ENCODE measurements around the gene KLK8.
A peak's percentile ranks its signal among the peaks of the same experiment; 100 is the strongest.
"Not testable (repeated sequence)": the region's sequence is repeated elsewhere in the genome, so short reads cannot be mapped to it uniquely, and the experiment has no call there.

KLK8 gene

DNA sequence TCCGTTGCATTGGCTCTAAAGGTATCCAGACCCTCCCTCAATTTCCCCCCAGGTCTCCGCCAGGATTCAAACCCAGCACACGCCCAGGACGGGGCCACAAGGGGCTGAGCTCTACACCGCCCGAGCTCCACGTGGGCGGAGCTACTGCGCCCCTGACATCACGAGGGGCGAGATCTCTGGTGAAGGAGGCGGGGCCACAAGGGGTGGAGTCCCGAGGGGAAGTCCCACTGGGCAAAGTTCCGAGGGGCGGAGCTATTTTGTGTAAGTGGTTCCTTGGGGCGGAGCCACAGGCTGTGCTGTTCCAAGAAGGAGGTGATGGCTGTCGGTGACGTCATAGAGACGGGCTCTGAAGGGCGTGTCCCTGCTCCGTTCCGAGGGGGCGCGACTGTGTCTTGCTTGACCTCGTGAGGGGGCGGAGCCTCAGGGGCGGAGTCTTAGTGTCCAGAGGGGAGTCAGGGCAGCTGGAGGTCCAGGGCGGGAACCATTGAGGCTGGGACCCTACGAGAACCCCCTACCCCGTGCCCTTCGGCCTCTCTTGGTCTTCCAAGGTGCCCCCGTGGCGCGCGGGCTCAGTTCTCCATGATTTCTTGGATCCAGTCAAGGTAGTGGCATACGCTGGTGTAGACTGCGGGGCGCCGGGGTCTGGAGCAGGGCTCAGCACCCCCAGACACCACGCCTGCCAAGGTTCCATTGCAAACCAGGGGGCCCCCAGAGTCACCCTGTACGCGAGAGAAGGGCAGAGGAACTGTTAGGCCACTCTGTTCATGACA is 1.3 kb upstream of the KLK8 start:
- Histone ChIP-seq H3K9ac (ENCODE audit: low read depth, low read length) (no peak overlapping the region), H3K4me3 (ENCODE audit: low read length) (peak overlapping the region; percentile 33; the same call in 1 of the 2 replicates), H3K27ac (ENCODE audit: low read length) (no peak overlapping the region), H3K4me1 (ENCODE audit: insufficient read depth, low read length) (peaks cover 3% of the 10 kb centered on the region; the same call in 1 of the 2 replicates), H3K36me3 (ENCODE audit: insufficient read depth, low read depth, low read length) (no peaks in the 10 kb centered on the region), H3K9me3 (ENCODE audit: insufficient read depth, low read depth, low read length) (no peaks in the 10 kb centered on the region), H3K27me3 (ENCODE audit: insufficient read depth, low read length) (no peaks in the 10 kb centered on the region)

GRCh38 chr19:51002089-51002532 is 707 bp upstream of the KLK8 start:
- peak overlapping the region; percentile 33; the same call in 1 of the 2 replicates for H3K4me3 ChIP-seq (ENCODE audit: low read length)
- no peak overlapping the region for H3K27ac ChIP-seq (ENCODE audit: low read length)
- no peaks in the 10 kb centered on the region for H3K9me3 ChIP-seq (ENCODE audit: insufficient read depth, low read depth, low read length)
- H3K27me3 ChIP-seq (ENCODE audit: insufficient read depth, low read length) = 0 out of 2 replicates have a peak, but pooled peaks cover 2% of the 10 kb centered on the region
- no peak overlapping the region for H3K9ac ChIP-seq (ENCODE audit: low read depth, low read length)
- H3K4me1 ChIP-seq (ENCODE audit: insufficient read depth, low read length) = peaks cover 3% of the 10 kb centered on the region; the same call in 1 of the 2 replicates
- no peaks in the 10 kb centered on the region for H3K36me3 ChIP-seq (ENCODE audit: insufficient read depth, low read depth, low read length)

- no peak overlapping the region for H3K27ac ChIP-seq (ENCODE audit: low read length)
- H3K36me3 ChIP-seq (ENCODE audit: insufficient read depth, low read depth, low read length) = no peaks in the 10 kb centered on the region
- peaks cover 3% of the 10 kb centered on the region; the same call in 1 of the 2 replicates for H3K4me1 ChIP-seq (ENCODE audit: insufficient read depth, low read length)
- no peak overlapping the region; the same call in 1 of the 2 replicates for H3K4me3 ChIP-seq (ENCODE audit: low read length)
- no peaks in the 10 kb centered on the region for H3K9me3 ChIP-seq (ENCODE audit: insufficient read depth, low read depth, low read length)
- H3K9ac ChIP-seq (ENCODE audit: low read depth, low read length) = no peak overlapping the region
- H3K27me3 ChIP-seq (ENCODE audit: insufficient read depth, low read length) = 0 out of 2 replicates have a peak, but pooled peaks cover 4% of the 10 kb centered on the region
These were observed 423 bp downstream of the KLK8 start for GRCh38 chr19:51000981-51001380.

DNA sequence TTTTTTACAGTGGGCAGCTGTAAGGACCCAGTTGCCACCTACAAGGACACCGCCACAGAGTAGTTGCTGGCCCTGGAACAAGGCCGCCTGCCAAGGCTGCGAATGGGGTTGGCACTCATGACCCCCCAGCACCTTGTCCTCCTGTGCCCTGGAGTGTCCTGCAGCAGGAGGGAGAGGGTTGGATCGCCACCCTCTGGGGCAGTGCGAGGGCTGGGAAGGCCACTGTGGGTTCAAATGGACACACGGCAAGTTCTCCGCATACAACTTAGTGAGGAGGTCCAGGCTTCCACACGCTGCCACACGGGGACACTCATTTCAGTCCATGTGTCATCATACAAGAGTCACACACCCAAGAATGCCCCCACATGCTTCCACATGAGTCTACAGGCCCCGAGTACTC is 978 bp downstream of the KLK8 start:
- Histone ChIP-seq H3K4me1 (ENCODE audit: insufficient read depth, low read length) (peaks cover 3% of the 10 kb centered on the region; the same call in 1 of the 2 replicates), H3K4me3 (ENCODE audit: low read length) (no peak overlapping the region), H3K36me3 (ENCODE audit: insufficient read depth, low read depth, low read length) (no peaks in the 10 kb centered on the region), H3K27me3 (ENCODE audit: insufficient read depth, low read length) (0 out of 2 replicates have a peak, but pooled peaks cover 4% of the 10 kb centered on the region), H3K27ac (ENCODE audit: low read length) (no peak overlapping the region), H3K9ac (ENCODE audit: low read depth, low read length) (no peak overlapping the region), H3K9me3 (ENCODE audit: insufficient read depth, low read depth, low read length) (no peaks in the 10 kb centered on the region; the same call in 1 of the 2 replicates)

GRCh38 chr19:50998686-50999085 is 2.7 kb downstream of the KLK8 start:
- H3K9me3 ChIP-seq (ENCODE audit: insufficient read depth, low read depth, low read length) = peaks cover 3% of the 10 kb centered on the region

GRCh38 chr19:50998061-50998460 is 3.3 kb downstream of the KLK8 start:
- peaks cover 3% of the 10 kb centered on the region for H3K9me3 ChIP-seq (ENCODE audit: insufficient read depth, low read depth, low read length)
- no peaks in the 10 kb centered on the region for H3K36me3 ChIP-seq (ENCODE audit: insufficient read depth, low read depth, low read length)
- H3K4me3 ChIP-seq (ENCODE audit: low read length) = no peak overlapping the region
- H3K27me3 ChIP-seq (ENCODE audit: insufficient read depth, low read length) = 0 out of 2 replicates have a peak, but pooled peaks cover 4% of the 10 kb centered on the region
- H3K4me1 ChIP-seq (ENCODE audit: insufficient read depth, low read length) = peaks cover 3% of the 10 kb centered on the region; the same call in 1 of the 2 replicates
- H3K9ac ChIP-seq (ENCODE audit: low read depth, low read length) = no peak overlapping the region
- no peak overlapping the region for H3K27ac ChIP-seq (ENCODE audit: low read length)

More at GRCh38 chr19:50998686-50999085, 2.7 kb downstream of the KLK8 start:
- H3K9ac ChIP-seq (ENCODE audit: low read depth, low read length) = no peak overlapping the region
- peaks cover 3% of the 10 kb centered on the region; the same call in 1 of the 2 replicates for H3K4me1 ChIP-seq (ENCODE audit: insufficient read depth, low read length)
- H3K4me3 ChIP-seq (ENCODE audit: low read length) = no peak overlapping the region
- H3K27ac ChIP-seq (ENCODE audit: low read length) = no peak overlapping the region
- H3K36me3 ChIP-seq (ENCODE audit: insufficient read depth, low read depth, low read length) = no peaks in the 10 kb centered on the region
- H3K27me3 ChIP-seq (ENCODE audit: insufficient read depth, low read length) = 0 out of 2 replicates have a peak, but pooled peaks cover 4% of the 10 kb centered on the region

GRCh38 chr19:50994129-50994528 is 7.3 kb downstream of the KLK8 start:
- no peaks in the 10 kb centered on the region for H3K4me1 ChIP-seq (ENCODE audit: insufficient read depth, low read length)
- H3K9me3 ChIP-seq (ENCODE audit: insufficient read depth, low read depth, low read length) = peaks cover 3% of the 10 kb centered on the region
- H3K4me3 ChIP-seq (ENCODE audit: low read length) = no peak overlapping the region
- H3K27me3 ChIP-seq (ENCODE audit: insufficient read depth, low read length) = peaks cover 7% of the 10 kb centered on the region; the same call in 1 of the 2 replicates
- H3K36me3 ChIP-seq (ENCODE audit: insufficient read depth, low read depth, low read length) = no peaks in the 10 kb centered on the region
- no peak overlapping the region for H3K9ac ChIP-seq (ENCODE audit: low read depth, low read length)
- H3K27ac ChIP-seq (ENCODE audit: low read length) = no peak overlapping the region

DNA sequence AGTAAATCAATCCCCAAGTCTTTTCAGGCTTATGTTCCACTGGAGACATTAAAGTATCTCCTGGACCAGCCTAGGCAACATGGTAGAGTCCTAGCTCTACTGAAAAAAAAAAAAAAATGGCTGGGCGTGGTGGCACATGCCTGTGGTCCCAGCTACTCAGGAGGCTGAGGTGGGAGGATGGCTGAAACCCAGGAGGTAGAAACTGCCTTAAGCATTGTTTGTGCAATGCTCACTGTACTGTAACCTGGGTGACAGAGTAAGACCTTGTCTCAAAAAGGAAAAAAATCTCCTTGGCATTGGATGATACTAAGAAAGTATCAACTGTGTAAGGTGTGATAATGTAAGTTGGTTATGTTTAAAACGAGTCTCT is 8.8 kb downstream of the KLK8 start:
- H3K36me3 ChIP-seq (ENCODE audit: insufficient read depth, low read depth, low read length) = no peaks in the 10 kb centered on the region
- H3K9ac ChIP-seq (ENCODE audit: low read depth, low read length) = no peak overlapping the region
- H3K27me3 ChIP-seq (ENCODE audit: insufficient read depth, low read length) = peaks cover 18% of the 10 kb centered on the region
- H3K9me3 ChIP-seq (ENCODE audit: insufficient read depth, low read depth, low read length) = peaks cover 6% of the 10 kb centered on the region
- no peaks in the 10 kb centered on the region for H3K4me1 ChIP-seq (ENCODE audit: insufficient read depth, low read length)
- H3K4me3 ChIP-seq (ENCODE audit: low read length) = no peak overlapping the region
- H3K27ac ChIP-seq (ENCODE audit: low read length) = no peak overlapping the region

DNA sequence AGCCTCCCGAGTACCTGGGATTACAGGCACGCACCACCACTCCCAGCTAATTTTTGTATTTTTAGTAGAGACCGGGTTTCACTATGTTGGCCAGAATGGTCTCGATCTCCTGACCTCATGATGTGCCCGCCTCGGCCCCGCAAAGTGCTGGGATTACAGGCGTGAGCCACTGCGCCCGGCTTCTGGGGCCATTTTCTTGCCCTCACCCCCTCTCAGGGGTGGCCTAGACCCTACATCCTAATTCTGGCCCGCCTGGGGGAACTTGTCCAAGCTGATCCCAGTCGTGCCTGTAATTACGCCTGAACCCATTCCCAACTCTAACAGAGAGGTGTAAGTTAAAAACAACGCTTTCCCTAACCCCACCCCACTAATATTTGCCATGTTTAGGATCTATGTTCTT is 17.0 kb downstream of the KLK8 start:
- H3K36me3 ChIP-seq (ENCODE audit: insufficient read depth, low read depth, low read length); H3K27ac ChIP-seq (ENCODE audit: low read length); H3K9me3 ChIP-seq (ENCODE audit: insufficient read depth, low read depth, low read length); H3K4me3 ChIP-seq (ENCODE audit: low read length); H3K9ac ChIP-seq (ENCODE audit: low read depth, low read length); H3K4me1 ChIP-seq (ENCODE audit: insufficient read depth, low read length): not testable (repeated sequence)
- H3K27me3 ChIP-seq (ENCODE audit: insufficient read depth, low read length) = peaks cover 21% of the 10 kb centered on the region

- Histone ChIP-seq H3K4me3 (ENCODE audit: low read length) (peak within 1 kb of the TSS; percentile 55; the same call in 1 of the 2 replicates), H3K27me3 (ENCODE audit: insufficient read depth, low read length) (peaks cover 20% of the 10 kb centered on the region)
These were observed 17.6 kb downstream of the KLK8 start, which contains the start of gene KLK7 for GRCh38 chr19:50983625-50984292. Gene KLK7, minus strand, starts transcription at chr19:50983917. Its CDS starts 1,518 bp downstream, at chr19:50982399.

DNA sequence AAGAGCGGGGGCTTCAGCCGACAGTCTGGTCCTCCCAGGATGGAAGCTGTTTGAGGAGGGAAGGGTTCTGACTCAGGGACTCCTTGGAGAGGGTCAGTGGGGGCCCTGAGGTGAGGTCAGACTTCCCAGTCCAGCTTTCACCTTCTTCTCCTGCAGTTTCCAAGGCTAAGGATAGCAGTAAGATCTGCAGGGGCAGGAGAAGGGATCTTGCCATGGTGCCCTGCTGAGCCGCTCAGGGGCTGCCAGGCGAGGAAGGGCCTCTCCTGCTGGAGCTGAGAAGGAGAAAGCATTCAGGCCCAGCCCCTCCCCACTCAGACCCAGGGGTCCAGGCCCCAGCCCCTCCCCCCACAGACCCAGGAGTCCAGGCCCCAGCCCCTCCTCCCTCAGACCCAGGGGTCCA is 19.2 kb downstream of the KLK8 start:
- Histone ChIP-seq H3K4me3 (ENCODE audit: low read length) (no peak overlapping the region), H3K4me1 (ENCODE audit: insufficient read depth, low read length) (no peaks in the 10 kb centered on the region), H3K9ac (ENCODE audit: low read depth, low read length) (no peak overlapping the region), H3K9me3 (ENCODE audit: insufficient read depth, low read depth, low read length) (peaks cover 3% of the 10 kb centered on the region; the same call in 1 of the 2 replicates), H3K27me3 (ENCODE audit: insufficient read depth, low read length) (peaks cover 7% of the 10 kb centered on the region; the same call in 1 of the 2 replicates), H3K36me3 (ENCODE audit: insufficient read depth, low read depth, low read length) (no peaks in the 10 kb centered on the region), H3K27ac (ENCODE audit: low read length) (no peak overlapping the region)

More at GRCh38 chr19:50983625-50984292, 17.6 kb downstream of the KLK8 start, which contains the start of gene KLK7:
- no peak within 1 kb of the TSS for H3K27ac ChIP-seq (ENCODE audit: low read length)
- peaks cover 2% of the 10 kb centered on the region; the same call in 1 of the 2 replicates for H3K9me3 ChIP-seq (ENCODE audit: insufficient read depth, low read depth, low read length)
- no peak within 1 kb of the TSS for H3K9ac ChIP-seq (ENCODE audit: low read depth, low read length)
- H3K36me3 ChIP-seq (ENCODE audit: insufficient read depth, low read depth, low read length) = no peaks in the 10 kb centered on the region
- H3K4me1 ChIP-seq (ENCODE audit: insufficient read depth, low read length) = no peaks in the 10 kb centered on the region

Data from iPS-20b (cell line).